Esophagus muscularis mucosa (tissue), 4 donors: ENCODE results near the gene CAPZB.

Experiments used
- CTCF ChIP-seq, 3 experiments: fragments of 200-600 bp in 2 of 3; fragments of 450-650 bp in 1 of 3; sonication (generic) in 2 of 3; IDR thresholded peaks; one replicate each; pipeline ENCODE4 v1.5.1; 2017 to 2019; ENCODE audit warnings: antibody characterized with exemption in 3 of 3, mild to moderate bottlenecking in 2 of 3, moderate library complexity in 1 of 3
- EP300 ChIP-seq: sonication (generic); formaldehyde crosslinking; IDR thresholded peaks from one replicate; pipeline ENCODE4 v1.6.1; 2017; ENCODE audit warnings: antibody characterized with exemption
- POLR2A ChIP-seq: fragments of 450-650 bp; IDR thresholded peaks from one replicate; pipeline ENCODE4 v1.6.1; 2017; ENCODE audit warnings: antibody characterized with exemption, moderate library complexity, mild to moderate bottlenecking, low read depth
- POLR2AphosphoS5 ChIP-seq, 2 donors: sonication (generic); formaldehyde crosslinking; IDR thresholded peaks; one replicate each; pipeline ENCODE4 v1.6.1; 2017; ENCODE audit warnings: antibody characterized with exemption in 2 of 2

- TF ChIP-seq EP300: no peak
- no peak for TF ChIP-seq CTCF (IDR thresholded peaks at IDR 0.05)
- no peak for TF ChIP-seq POLR2A
- TF ChIP-seq POLR2AphosphoS5 (IDR thresholded peaks at IDR 0.05): no peak
These were observed 5.8 kb downstream of the CAPZB start for GRCh38 chr1:19479351-19480120.
